Fibroblast of skin of scalp (primary cell): ENCODE data around the gene PIK3R6. TPM values are rescaled to one million over a fixed set of nuclear protein-coding genes. Genes with fewer than 3 reads are reported as not detected.

ENCODE experiments used
- DNase-seq: peaks from one replicate; pipeline ENCODE4 v3.0.0-alpha.2; 2013
- polyA plus RNA-seq, 2 experiments: library from polyadenylated mRNA; unstranded; fragments of 120-200 nt; gene quantifications; one replicate each; pipeline ENCODE4 v1.2.1, GENCODE V29; 2013; ENCODE audit not compliant: insufficient read length in 2 of 2

The PIK3R6 gene, protein sequence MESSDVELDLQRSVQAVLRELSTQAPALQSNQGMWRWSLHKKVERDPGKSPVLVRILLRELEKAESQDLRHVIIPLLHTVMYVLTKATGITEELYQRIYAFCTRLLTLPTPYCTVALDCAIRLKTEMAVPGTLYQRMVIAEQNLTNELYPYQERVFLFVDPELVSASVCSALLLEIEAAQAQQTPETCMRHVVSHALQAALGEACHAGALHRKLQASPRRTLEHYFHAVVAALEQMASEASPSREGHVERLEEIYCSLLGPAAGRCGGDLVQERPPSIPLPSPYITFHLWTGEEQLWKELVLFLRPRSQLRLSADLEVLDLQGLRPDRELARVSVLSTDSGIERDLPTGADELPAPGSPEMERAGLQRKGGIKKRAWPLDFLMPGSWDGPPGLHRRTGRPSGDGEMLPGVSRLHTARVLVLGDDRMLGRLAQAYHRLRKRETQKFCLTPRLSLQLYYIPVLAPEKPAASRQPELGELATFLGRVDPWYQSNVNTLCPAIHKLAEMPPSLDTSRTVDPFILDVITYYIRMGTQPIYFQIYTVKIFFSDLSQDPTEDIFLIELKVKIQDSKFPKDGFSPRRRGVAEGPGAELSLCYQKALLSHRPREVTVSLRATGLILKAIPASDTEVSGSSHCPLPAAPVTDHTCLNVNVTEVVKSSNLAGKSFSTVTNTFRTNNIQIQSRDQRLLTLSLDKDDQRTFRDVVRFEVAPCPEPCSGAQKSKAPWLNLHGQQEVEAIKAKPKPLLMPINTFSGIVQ
- polyA plus RNA-seq (2013, experiment 1 of 2; ENCODE audit: insufficient read length), result not detected
- polyA plus RNA-seq (2013, experiment 2 of 2; ENCODE audit: insufficient read length), result 0.14 TPM

GRCh38 chr17:8867361-8867981 is at the start of gene PIK3R6:
PIK3R6 (minus strand) TSS chr17:8867674; CDS start chr17:8849794, 17,880 bp downstream.
- DNase-seq, result no peak

DNA sequence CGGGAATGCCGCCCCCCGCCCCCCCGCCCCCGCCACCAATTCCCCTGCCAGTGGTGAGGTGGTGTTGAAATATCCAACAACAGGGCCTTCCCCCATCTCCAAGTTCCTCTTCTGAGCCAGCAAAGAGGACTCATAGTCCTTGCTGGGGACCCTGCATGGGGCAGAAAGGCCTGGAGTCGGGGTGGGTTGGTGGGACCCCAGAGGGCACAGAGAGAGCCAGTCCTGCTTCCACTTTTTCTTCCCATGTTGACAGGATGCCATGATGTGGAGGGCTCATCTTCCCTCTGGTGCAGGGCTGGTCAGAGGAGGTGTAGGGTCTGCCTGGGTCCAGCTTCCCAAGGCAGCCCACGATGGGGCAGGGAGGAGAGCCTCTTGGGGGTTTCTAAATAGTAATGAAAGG is 49.0 kb upstream of the PIK3R6 start:
- no peak for DNase-seq

- DNase-seq, result no peak
These were observed 47.1 kb upstream of the PIK3R6 start for GRCh38 chr17:8914554-8914953.

DNA sequence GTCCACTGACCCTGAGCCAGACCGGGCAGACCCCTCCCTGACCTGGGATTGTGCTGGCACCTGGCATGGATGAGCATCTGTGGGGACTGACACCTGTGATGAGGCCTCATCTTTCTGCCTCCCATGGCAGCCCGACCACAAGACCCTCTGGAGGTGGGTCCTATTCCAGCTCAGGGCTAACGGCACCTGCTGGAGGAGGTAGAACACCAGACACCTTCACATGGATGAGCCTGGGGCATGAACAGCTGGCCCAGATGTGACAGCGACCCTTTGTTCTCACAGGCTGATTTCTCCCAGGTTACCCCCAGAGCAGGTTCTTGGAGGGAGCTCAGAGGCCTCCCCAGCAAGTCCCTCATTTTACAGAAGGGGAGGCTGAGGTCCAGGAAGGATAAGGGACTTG is 46.4 kb upstream of the PIK3R6 start:
- no peak for DNase-seq

DNA sequence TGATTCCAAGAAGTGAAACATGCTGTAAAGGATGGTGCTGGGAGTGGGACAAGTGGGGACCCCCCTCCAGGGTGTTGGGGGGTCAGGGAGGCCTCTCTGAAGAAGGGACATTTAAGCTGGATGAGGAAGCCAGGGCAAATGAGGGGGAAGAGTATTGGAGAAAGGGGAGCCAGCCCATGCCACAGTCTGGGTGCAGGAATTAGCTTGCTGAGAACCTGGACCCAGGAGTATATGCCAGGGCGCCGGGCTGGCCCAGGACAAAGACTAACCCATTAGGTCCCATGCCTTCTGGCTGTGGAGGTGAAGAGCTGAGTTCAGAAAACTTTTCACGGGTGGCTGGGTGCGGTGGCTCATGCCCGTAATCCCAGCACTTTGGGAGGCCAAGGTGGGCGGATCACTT is 45.6 kb upstream of the PIK3R6 start:
- no peak for DNase-seq

DNA sequence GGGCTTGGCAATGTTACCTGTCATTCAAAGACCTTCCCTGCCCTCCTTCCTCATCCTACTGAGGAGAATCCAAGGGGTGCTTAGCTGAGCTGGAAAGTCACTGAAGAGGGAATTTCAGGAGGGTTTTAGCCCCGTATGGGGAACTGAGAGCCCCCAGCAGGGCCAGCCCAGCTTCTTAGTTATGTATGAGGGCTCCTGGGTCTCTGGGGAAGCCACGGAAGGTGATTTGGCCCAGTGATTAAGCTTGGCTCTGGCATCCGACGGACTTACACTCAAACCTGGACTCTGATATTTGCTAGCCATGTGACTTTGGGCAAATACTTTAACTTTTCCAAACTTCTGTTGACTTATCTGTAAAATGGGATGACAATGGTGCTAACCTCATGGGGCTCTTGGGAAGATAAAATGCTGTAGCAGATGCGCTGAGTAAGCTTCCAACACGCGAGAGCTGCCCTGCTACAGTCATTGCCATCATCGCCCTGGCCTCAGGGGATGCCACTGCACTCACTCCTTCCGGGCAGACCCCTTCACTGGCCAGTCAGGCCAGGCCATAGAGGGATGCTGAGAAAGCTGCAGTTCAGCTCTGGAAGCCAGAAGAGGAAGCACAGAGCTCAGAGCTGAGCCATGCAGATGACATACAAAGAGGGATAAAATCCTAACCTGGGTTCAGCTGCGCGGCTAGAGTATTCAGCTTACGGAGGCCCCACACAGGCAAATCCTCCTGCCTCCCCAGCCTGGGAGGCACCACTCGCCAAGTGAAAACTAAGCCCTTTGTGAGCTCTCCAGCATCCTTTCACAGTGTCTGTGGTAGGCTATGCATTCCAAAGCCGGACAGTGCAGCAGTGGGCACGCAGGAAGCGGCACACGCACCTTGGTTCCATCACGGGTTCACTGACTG is 44.9 kb upstream of the PIK3R6 start:
- no peak for DNase-seq

GRCh38 chr17:8910969-8911604 is 43.6 kb upstream of the PIK3R6 start:
- no peak for DNase-seq

DNA sequence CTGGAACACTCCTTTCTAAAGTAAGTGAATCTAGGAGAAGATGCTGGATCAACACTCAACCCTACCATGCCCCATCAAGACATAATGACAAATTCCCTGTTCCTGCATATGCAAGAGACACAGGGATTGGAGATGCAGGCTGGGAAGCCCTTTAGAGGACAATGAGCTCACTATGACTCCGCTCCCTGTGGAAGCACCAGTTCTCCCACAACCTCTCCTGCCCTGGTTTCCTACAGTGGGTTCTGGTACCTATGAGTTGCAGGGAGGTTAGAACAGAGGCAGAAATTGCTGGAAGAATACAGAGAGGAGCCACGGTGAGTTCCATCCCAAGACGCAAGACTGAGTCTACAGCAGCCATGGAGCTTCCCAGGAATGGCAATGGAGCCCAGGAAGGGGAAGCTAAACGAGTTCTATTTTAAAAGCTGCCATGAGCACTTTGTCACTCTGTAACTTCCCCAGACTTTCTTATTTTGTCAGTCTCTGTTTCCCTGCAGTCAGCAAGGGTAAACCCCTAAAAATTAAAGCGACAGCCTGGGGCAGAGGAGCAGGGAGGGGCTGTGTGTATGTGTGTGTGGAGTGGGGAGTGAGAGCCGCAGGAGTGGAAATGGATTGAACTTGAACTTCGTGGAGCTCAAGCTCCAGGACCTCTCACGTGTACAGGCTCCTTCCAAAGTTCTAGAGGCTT is 42.3 kb upstream of the PIK3R6 start:
- DNase-seq, result no peak

- DNase-seq, result no peak
These were observed 37.9 kb upstream of the PIK3R6 start for GRCh38 chr17:8905331-8905730.

- no peak for DNase-seq
These were observed 37.2 kb upstream of the PIK3R6 start for GRCh38 chr17:8904686-8905085.

DNA sequence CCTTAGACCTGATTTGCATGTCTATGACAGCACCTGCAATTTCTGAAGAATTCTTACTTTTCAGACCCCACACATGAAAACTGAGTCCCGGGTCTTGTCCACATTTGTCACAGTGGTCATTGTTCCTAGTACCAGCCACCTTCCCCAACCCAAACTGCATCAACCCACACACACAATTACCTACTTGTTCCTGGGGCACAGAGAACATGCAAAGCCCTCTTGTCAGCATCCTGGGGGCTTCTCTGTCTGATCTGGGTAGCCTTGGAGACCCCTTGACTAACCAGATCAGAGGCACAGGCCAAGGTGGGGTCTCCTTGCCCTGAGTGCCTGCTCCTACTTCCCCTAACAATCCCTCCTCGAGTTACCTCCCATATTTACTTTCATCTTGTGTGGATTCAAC is 36.7 kb upstream of the PIK3R6 start:
- DNase-seq, result no peak

DNA sequence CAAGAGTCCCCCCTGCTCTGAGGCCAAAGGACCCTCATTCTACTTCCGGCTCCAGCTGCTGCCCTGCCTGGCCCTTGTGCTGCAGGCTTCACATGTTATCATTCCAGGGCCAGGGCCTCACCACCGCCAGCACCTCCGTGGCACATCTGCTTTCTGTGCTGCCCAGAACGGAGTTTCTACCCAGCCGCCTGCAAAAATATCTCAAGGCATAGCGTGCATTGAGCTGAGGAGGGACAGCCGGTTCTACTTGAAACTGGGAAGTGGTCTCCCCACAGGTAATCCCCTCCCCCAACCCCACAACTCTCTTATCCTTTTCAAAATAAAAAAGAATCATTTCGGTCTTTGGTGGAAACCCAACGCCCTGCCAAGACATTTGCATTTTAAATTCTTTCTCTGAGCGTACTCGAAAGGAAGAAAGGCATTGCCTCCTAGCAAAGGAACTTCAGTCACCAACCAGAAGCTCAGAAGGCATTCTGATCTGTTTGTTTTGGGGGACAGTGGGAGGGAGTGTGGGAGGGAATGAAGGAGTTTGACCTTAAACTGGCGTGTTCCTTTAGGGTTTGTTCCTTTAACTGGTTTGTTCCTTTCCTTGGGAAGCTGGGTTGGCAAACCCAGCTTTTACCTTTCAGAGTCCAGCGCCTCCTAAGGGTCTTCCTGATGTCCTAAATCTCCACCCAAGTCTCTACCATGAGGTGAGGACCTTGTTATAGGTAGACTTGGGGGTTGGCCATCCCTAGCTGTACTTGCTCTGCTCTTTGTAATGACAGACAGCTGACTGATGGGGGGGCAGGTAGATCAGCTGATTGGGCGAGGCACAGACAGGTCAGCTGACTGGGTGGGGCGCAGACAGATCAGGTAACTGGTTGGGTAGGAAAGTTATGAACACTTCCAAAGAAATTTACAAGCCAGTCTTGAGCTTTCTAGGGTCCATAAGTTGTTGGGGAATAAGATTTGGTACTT is 33.4 kb upstream of the PIK3R6 start:
- DNase-seq, result no peak

GRCh38 chr17:8900207-8900606 is 32.7 kb upstream of the PIK3R6 start:
- DNase-seq, result no peak

GRCh38 chr17:8898636-8899035 is 31.2 kb upstream of the PIK3R6 start:
- no peak for DNase-seq

DNA sequence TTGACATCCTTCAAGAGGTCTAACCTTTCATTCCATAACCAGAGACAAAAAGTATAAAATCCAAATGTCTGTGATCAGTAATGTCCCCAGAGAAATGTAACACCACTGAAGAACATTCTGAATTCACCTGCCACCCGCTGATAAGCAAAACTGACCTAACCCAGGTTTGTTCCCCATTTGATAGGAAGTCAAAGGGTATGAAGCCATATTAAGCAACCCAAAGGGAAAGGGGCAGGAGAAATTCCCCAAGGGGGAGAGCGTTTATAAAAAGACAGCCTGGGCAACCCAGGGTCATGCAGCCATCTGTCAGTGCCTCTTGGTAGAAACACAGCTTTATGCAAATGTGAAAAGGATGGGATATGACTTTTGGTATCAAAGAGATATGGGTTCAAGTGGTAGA is 30.7 kb upstream of the PIK3R6 start:
- no peak for DNase-seq

DNA sequence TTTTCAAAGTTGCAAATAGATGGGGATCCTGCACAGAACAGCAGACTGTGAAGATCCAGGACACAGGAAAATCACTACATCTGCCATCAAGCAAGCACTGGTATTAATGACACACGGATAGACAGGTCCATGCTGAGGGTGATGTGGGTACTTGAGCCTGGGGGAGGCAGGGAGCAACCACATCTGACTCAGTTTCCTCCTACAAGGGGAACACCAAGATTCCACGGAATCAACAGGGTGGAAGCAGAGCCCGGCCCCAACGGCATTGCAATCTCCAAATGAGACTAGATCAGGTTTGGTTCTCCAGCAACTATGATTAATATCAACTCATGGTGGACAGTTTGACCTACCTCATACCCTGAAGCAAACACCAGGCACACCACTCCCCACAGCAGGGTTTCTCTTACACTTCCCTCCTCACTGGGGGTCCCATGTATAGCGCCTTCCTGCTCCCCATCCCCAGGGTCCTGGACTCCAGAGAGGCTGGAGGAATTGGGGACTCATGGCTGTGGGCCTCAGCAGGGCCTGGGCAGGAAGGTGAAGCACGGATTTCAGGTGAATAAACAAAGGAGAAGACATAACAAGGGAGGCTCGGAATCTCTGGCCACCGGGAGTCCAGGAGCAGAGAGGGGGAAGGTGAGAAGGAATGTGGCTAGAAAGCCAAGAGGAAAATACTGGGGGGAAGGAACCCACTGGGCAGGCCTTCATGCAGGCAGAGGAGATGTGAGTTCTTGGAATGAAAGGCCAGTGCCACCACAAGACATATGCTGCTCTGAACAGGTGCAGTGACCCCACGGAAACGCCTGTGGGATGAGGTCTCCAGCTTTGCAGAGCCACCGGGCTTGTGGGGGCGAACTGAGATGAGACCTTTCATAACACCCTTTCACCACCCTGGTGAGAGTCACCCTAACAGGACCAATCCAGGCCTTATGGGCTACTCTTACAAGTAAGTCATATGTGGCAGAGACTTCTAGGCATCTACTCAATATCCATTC is 29.5 kb upstream of the PIK3R6 start:
- DNase-seq, result no peak

GRCh38 chr17:8896087-8896486 is 28.6 kb upstream of the PIK3R6 start:
- no peak for DNase-seq
